ENCODE data around the gene KCNT2. TPM values are rescaled to one million over a fixed set of nuclear protein-coding genes. Genes with fewer than 3 reads are reported as not detected.

KCNT2 gene
- polyA plus RNA-seq, 1 donor from 2014 or later, result 21.4 TPM

GRCh38 chr1:196650403-196650802, 42.2 kb upstream of the KCNT2 start:
- no peaks in the 10 kb centered on the region for H3K9me3 ChIP-seq (ENCODE audit: low read length)
- no peaks in the 10 kb centered on the region for H3K9me2 ChIP-seq (ENCODE audit: insufficient read depth, low read length)
- H3K9ac ChIP-seq (ENCODE audit: low read length), result no peak overlapping the region
- H3K4me3 ChIP-seq (ENCODE audit: low read length), result no peak overlapping the region
- H3K79me2 ChIP-seq (replicated peaks; ENCODE audit: insufficient read depth, low read length), result no peaks in the 10 kb centered on the region
- H3K36me3 ChIP-seq (ENCODE audit: insufficient read depth, low read length), result no peaks in the 10 kb centered on the region
- H3K27me3 ChIP-seq (ENCODE audit: insufficient read depth, low read depth, low read length), result no peaks in the 10 kb centered on the region
- no peak overlapping the region for H3K27ac ChIP-seq (ENCODE audit: low read length)
- no peak overlapping the region for H2AFZ ChIP-seq (ENCODE audit: low read depth, low read length)
- no peak overlapping the region for H3K4me2 ChIP-seq (ENCODE audit: low read length)
- no peak for TF ChIP-seq TAF1 (IDR thresholded peaks at IDR 0.05; ENCODE audit: low read depth)
- TF ChIP-seq, protein P1, sequence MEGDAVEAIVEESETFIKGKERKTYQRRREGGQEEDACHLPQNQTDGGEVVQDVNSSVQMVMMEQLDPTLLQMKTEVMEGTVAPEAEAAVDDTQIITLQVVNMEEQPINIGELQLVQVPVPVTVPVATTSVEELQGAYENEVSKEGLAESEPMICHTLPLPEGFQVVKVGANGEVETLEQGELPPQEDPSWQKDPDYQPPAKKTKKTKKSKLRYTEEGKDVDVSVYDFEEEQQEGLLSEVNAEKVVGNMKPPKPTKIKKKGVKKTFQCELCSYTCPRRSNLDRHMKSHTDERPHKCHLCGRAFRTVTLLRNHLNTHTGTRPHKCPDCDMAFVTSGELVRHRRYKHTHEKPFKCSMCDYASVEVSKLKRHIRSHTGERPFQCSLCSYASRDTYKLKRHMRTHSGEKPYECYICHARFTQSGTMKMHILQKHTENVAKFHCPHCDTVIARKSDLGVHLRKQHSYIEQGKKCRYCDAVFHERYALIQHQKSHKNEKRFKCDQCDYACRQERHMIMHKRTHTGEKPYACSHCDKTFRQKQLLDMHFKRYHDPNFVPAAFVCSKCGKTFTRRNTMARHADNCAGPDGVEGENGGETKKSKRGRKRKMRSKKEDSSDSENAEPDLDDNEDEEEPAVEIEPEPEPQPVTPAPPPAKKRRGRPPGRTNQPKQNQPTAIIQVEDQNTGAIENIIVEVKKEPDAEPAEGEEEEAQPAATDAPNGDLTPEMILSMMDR (IDR thresholded peaks at IDR 0.05; ENCODE audit: poor library complexity, severe bottlenecking), result no peak
- no peaks in the 10 kb centered on the region for H3F3A ChIP-seq (ENCODE audit: insufficient read depth, low read length, poor library complexity, severe bottlenecking)
- H4K20me1 ChIP-seq (ENCODE audit: insufficient read depth), result no peaks in the 10 kb centered on the region

DNA sequence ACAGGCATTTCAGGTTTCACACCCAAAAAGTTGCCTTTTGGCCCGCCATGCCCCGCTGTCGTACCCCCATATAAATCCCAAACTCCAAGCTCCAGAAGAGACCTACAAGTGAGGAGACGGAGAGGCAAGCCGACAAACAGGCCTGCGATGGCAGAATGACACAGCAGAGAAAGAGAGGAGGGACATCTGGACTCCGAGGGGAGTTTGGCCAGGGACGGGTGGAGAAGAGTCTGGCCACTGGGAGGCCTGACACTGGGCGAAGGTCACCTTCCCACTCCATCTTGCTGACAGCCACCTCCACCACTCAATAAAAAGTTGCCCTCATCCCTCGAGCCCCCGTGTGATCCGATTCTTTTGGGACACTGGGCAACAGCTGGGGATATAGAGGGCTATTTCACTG, 41.8 kb upstream of the KCNT2 start:
- H3K27ac ChIP-seq (ENCODE audit: low read length), result no peak overlapping the region
- no peaks in the 10 kb centered on the region for H3K27me3 ChIP-seq (ENCODE audit: insufficient read depth, low read depth, low read length)
- H3K9ac ChIP-seq (ENCODE audit: low read length), result no peak overlapping the region
- H3K9me3 ChIP-seq (ENCODE audit: low read length), result no peaks in the 10 kb centered on the region
- no peaks in the 10 kb centered on the region for H3F3A ChIP-seq (ENCODE audit: insufficient read depth, low read length, poor library complexity, severe bottlenecking)
- H3K36me3 ChIP-seq (ENCODE audit: insufficient read depth, low read length), result no peaks in the 10 kb centered on the region
- no peak overlapping the region for H3K4me2 ChIP-seq (ENCODE audit: low read length)
- no peaks in the 10 kb centered on the region for H3K9me2 ChIP-seq (ENCODE audit: insufficient read depth, low read length)
- H3K79me2 ChIP-seq (replicated peaks; ENCODE audit: insufficient read depth, low read length), result no peaks in the 10 kb centered on the region
- H4K20me1 ChIP-seq (ENCODE audit: insufficient read depth), result no peaks in the 10 kb centered on the region
- H3K4me3 ChIP-seq (ENCODE audit: low read length), result no peak overlapping the region
- TF ChIP-seq EZH2 (IDR thresholded peaks at IDR 0.05; ENCODE audit: borderline replicate concordance, insufficient read depth, low read length, poor library complexity, severe bottlenecking) (no peak), TAF1 (IDR thresholded peaks at IDR 0.05; ENCODE audit: low read depth) (no peak), RAD21 (conservative IDR thresholded peaks at IDR 0.05) (no peak), POLR2AphosphoS5 (IDR thresholded peaks at IDR 0.05) (no peak), SMC3 (conservative IDR thresholded peaks at IDR 0.05; ENCODE audit: poor library complexity) (no peak), MXI1 (conservative IDR thresholded peaks at IDR 0.05; ENCODE audit: poor library complexity, severe bottlenecking) (no peak), EP300 (conservative IDR thresholded peaks at IDR 0.05; ENCODE audit: poor library complexity, severe bottlenecking) (no peak)
- TF ChIP-seq, protein P2, sequence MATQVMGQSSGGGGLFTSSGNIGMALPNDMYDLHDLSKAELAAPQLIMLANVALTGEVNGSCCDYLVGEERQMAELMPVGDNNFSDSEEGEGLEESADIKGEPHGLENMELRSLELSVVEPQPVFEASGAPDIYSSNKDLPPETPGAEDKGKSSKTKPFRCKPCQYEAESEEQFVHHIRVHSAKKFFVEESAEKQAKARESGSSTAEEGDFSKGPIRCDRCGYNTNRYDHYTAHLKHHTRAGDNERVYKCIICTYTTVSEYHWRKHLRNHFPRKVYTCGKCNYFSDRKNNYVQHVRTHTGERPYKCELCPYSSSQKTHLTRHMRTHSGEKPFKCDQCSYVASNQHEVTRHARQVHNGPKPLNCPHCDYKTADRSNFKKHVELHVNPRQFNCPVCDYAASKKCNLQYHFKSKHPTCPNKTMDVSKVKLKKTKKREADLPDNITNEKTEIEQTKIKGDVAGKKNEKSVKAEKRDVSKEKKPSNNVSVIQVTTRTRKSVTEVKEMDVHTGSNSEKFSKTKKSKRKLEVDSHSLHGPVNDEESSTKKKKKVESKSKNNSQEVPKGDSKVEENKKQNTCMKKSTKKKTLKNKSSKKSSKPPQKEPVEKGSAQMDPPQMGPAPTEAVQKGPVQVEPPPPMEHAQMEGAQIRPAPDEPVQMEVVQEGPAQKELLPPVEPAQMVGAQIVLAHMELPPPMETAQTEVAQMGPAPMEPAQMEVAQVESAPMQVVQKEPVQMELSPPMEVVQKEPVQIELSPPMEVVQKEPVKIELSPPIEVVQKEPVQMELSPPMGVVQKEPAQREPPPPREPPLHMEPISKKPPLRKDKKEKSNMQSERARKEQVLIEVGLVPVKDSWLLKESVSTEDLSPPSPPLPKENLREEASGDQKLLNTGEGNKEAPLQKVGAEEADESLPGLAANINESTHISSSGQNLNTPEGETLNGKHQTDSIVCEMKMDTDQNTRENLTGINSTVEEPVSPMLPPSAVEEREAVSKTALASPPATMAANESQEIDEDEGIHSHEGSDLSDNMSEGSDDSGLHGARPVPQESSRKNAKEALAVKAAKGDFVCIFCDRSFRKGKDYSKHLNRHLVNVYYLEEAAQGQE (IDR thresholded peaks at IDR 0.05; ENCODE audit: borderline replicate concordance), result no peak
- TF ChIP-seq, protein P1 (IDR thresholded peaks at IDR 0.05; ENCODE audit: poor library complexity, severe bottlenecking), result no peak
- no peak overlapping the region for H2AFZ ChIP-seq (ENCODE audit: low read depth, low read length)

Measured in neural cell (in vitro differentiated cells).